ENCODE data around the gene IGFLR1. TPM values are rescaled to one million over a fixed set of nuclear protein-coding genes. Genes with fewer than 3 reads are reported as not detected.

The IGFLR1 gene
- polyA plus RNA-seq, 1 donor = 3.3 TPM

GRCh38 chr19:35739275-35740107, 2.8 kb downstream of the IGFLR1 start:
- no peak for DNase-seq (ENCODE audit: low read depth)

GRCh38 chr19:35738887-35739229, 3.4 kb downstream of the IGFLR1 start:
- DNase-seq (ENCODE audit: low read depth) = no peak

GRCh38 chr19:35738021-35738886, 4.0 kb downstream of the IGFLR1 start:
- no peak for DNase-seq (ENCODE audit: low read depth)

GRCh38 chr19:35736913-35737886, 5.1 kb downstream of the IGFLR1 start:
- no peak for DNase-seq (ENCODE audit: low read depth)

- no peak for DNase-seq (ENCODE audit: low read depth)
Observed at GRCh38 chr19:35734889-35735288, 7.4 kb downstream of the IGFLR1 start.

- no peak for DNase-seq (ENCODE audit: low read depth)
Observed at GRCh38 chr19:35734273-35734672, 8.0 kb downstream of the IGFLR1 start.

- DNase-seq (ENCODE audit: low read depth) = no peak
Observed at GRCh38 chr19:35733180-35734125, 8.8 kb downstream of the IGFLR1 start.

GRCh38 chr19:35732540-35733179, 9.6 kb downstream of the IGFLR1 start:
- DNase-seq (ENCODE audit: low read depth) = no peak

- DNase-seq (ENCODE audit: low read depth) = no peak
Observed at GRCh38 chr19:35731779-35732405, 10.4 kb downstream of the IGFLR1 start.

GRCh38 chr19:35731353-35731752, 10.9 kb downstream of the IGFLR1 start:
- DNase-seq (ENCODE audit: low read depth) = no peak

- DNase-seq (ENCODE audit: low read depth) = no peak
Observed at GRCh38 chr19:35730326-35730725, 11.9 kb downstream of the IGFLR1 start.

GRCh38 chr19:35729763-35730162, 12.5 kb downstream of the IGFLR1 start:
- no peak for DNase-seq (ENCODE audit: low read depth)

GRCh38 chr19:35729021-35729420, 13.2 kb downstream of the IGFLR1 start:
- DNase-seq (ENCODE audit: low read depth) = no peak

- DNase-seq (ENCODE audit: low read depth) = no peak
Observed at GRCh38 chr19:35727956-35728706, 14.1 kb downstream of the IGFLR1 start.

- DNase-seq (ENCODE audit: low read depth) = no peak
Observed at GRCh38 chr19:35727053-35727955, 14.9 kb downstream of the IGFLR1 start.

GRCh38 chr19:35725216-35725861, 16.9 kb downstream of the IGFLR1 start:
- no peak for DNase-seq (ENCODE audit: low read depth)

- no peak for DNase-seq (ENCODE audit: low read depth)
Observed at GRCh38 chr19:35724560-35724959, 17.7 kb downstream of the IGFLR1 start.

Measured in forelimb muscle (tissue), 1 donor.